ENCODE results near the gene MDM1.

Gene MDM1

DNA sequence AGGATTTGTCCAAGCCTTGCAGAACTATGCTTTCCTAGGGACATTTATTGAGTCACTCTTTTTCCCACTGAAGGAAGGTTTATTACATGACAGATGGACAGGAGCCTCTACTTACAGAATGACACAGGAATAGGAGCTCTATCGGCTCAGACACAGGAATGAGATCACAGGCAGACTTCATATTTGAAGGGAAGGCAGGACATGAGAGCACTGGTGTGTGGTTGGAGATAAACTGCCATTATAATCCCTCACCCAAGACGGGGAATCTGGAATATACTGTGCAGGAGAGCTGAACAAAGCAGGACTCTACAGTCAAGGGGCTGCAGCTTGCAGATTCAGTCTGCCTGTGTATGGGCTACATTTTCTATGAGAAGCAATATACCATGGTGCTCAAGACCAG is 51.9 kb downstream of the MDM1 start:
- ChIA-PET CTCF (no interaction called here), POLR2A (no interaction called here)
- no peak for DNase-seq (ENCODE audit: low read depth, low spot score)
- H3K4me3 ChIP-seq (ENCODE audit: low read depth, low read length) = no peak overlapping the region
- TF ChIP-seq, protein P1, sequence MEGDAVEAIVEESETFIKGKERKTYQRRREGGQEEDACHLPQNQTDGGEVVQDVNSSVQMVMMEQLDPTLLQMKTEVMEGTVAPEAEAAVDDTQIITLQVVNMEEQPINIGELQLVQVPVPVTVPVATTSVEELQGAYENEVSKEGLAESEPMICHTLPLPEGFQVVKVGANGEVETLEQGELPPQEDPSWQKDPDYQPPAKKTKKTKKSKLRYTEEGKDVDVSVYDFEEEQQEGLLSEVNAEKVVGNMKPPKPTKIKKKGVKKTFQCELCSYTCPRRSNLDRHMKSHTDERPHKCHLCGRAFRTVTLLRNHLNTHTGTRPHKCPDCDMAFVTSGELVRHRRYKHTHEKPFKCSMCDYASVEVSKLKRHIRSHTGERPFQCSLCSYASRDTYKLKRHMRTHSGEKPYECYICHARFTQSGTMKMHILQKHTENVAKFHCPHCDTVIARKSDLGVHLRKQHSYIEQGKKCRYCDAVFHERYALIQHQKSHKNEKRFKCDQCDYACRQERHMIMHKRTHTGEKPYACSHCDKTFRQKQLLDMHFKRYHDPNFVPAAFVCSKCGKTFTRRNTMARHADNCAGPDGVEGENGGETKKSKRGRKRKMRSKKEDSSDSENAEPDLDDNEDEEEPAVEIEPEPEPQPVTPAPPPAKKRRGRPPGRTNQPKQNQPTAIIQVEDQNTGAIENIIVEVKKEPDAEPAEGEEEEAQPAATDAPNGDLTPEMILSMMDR (IDR thresholded peaks at IDR 0.05; ENCODE audit: insufficient read depth, low read length, missing control alignments) = no peak

DNA sequence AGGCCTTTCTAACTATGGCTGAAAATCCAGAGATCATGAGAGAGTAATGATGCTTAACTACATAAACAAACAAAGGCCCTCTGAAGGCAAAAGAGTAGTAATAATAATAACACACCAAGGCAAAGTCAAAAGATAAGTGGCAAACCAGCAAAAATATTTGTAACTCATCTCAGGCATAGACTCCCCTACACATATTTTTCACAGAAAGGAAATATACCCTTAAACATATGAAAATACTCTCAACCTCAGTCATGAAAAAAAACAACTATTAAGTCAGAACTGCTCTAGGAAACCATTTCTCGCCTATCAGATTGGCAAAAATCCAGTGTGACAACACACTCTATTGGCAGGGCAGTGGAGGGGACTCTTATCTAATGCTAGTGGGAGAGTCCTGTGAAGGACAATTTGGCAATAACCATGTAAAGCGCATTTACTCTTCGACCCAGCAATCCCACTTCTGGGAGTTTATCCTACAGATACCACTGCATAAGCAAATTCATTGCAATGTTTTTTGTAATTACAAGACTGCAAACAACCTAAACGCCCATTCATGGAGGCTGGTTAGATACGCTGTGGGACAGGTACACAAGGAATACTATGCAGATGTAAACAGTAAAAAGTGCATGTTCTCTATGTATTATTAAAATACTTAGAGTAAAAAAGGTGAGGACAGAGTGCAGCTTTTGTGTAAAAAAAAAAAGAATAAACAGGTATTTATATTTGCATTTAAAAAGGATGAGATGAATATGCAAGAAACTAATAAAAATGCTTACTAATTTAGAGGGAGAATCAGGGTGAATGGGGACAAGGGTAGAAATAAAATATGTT is 52.7 kb downstream of the MDM1 start:
- TF ChIP-seq, protein P1 (IDR thresholded peaks at IDR 0.05; ENCODE audit: insufficient read depth, low read length, missing control alignments) = no peak
- CTCF ChIA-PET = no interaction called here
- DNase-seq (ENCODE audit: low read depth, low spot score) = no peak

DNA sequence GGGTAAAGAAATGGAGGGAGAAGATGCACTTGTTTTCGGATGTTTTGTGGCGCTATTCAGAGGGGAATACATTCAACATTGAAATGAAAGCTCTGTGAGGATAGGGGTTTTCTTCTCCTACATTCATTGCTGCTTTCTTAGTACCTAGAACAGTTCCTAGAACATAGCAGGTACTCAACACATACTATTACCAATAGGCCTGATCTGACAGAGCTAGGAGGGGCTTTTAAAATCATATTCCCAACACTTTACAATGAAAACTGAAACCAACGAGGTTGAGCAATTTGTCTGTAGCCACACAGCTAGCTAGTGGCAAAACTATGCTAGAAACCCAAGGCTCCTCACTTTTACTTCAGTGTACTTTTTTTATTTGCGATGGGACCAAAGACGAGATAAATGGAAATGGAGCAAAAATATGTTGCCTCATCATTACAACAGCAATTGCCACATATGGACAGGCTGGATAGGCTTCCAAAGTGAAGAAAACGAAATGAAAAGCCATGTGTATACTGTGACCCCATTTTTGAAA is 55.7 kb downstream of the MDM1 start:
- CTCF ChIA-PET = no interaction called here
- TF ChIP-seq, protein P1 (IDR thresholded peaks at IDR 0.05; ENCODE audit: insufficient read depth, low read length, missing control alignments) = no peak
- no peak for DNase-seq (ENCODE audit: low read depth, low spot score)
- no peak overlapping the region for H3K4me3 ChIP-seq (ENCODE audit: low read depth, low read length)
- POLR2A ChIA-PET = no interaction called here

More for the DNA sequence above, 52.7 kb downstream of the MDM1 start:
- POLR2A ChIA-PET = no interaction called here
- H3K4me3 ChIP-seq (ENCODE audit: low read depth, low read length) = no peak overlapping the region

DNA sequence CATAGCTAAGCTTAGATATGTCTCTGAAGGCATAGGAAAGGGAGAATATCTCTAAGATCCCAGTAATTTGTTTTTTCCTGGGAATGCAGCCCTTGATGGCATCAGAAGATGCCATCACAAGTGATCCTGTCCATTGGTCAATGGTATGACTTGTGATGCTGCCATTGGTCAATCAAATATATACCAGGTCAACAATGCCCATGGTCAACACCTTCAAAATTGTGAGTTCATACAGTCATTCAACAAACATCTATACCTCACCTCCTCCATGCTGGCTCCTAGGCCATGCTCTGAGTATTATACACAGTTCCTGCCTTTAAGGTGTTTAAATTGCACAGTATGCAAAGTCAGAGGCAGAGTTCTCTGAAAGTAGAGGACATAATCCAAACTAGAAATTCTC is 59.4 kb downstream of the MDM1 start:
- CTCF ChIA-PET = interaction anchor here (2.2 kb wide), 1 partner anchor 11 kb away, joined by 5 read pairs; no protein-coding TSS in a partner anchor
- POLR2A ChIA-PET = no interaction called here
- TF ChIP-seq, protein P1 (IDR thresholded peaks at IDR 0.05; ENCODE audit: insufficient read depth, low read length, missing control alignments) = no peak
- H3K4me3 ChIP-seq (ENCODE audit: low read depth, low read length) = no peak overlapping the region
- DNase-seq (ENCODE audit: low read depth, low spot score) = no peak

DNA sequence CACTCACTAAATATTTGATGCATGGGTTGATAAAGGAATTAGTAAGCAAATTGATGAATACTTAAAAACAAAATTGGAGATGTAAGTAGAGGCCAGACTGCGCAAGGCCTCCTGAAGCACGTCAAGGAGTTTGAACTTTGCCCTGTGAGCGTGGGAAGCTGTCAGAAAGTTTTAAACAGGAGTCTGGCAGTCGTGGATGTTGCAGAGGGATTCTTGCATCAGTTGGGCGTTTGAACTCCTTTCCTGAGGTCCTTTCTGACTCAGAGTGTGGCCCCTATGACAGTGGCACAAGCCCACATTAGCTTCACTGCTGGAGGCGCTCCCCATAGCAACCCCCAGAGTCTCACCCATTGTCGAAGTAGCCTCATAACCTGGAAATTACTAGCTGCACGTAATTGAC is 60.8 kb downstream of the MDM1 start:
- ChIA-PET POLR2A (no interaction called here), CTCF (interaction anchor here (1.1 kb wide), 1 partner anchor 12 kb away, joined by 3 read pairs; no protein-coding TSS in a partner anchor)
- TF ChIP-seq, protein P1 (IDR thresholded peaks at IDR 0.05; ENCODE audit: insufficient read depth, low read length, missing control alignments) = no peak
- no peak for DNase-seq (ENCODE audit: low read depth, low spot score)
- no peak overlapping the region for H3K4me3 ChIP-seq (ENCODE audit: low read depth, low read length)

DNA sequence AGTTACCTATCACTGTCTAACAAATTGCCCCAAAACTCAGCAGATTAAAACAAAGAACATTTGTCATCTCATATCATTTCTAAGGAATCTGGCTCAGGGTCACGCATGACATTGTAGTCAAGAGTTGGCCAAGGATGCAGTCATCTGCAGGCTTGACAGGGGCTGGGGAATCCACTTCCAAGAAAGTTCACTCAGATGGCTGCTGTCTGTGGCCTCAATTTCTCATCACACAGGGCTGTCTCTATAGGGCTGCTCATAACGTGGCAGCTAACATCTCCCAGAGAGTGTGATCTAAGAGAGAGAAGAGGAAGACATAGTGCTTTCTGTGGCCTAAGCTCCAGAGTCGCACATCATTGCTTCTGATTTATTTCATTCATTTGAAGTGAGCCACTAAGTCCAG is 61.8 kb downstream of the MDM1 start:
- TF ChIP-seq, protein P1 (IDR thresholded peaks at IDR 0.05; ENCODE audit: insufficient read depth, low read length, missing control alignments) = no peak
- POLR2A ChIA-PET = no interaction called here
- H3K4me3 ChIP-seq (ENCODE audit: low read depth, low read length) = no peak overlapping the region
- CTCF ChIA-PET = no interaction called here
- DNase-seq (ENCODE audit: low read depth, low spot score) = no peak

All from AG04449 (cell line).